Sigmoid colon (tissue), 7 donors: Measurements from ENCODE around the gene ATF6B. TPM values are rescaled to one million over a fixed set of nuclear protein-coding genes. Genes with fewer than 3 reads are reported as not detected.
A peak's percentile ranks its signal among the peaks of the same experiment; 100 is the strongest.

Source experiments
- DNase-seq: peaks from one replicate; pipeline ENCODE4 v3.0.0-alpha.2; 2019
- H3K27ac ChIP-seq, 4 donors: fragments of 200-600 bp; sonication (generic); one replicate each; pipeline ENCODE4 v1.5.1; 2016 to 2019; ENCODE audit warnings: mild to moderate bottlenecking in 1 of 4
- H3K27me3 ChIP-seq, 3 donors: fragments of 200-600 bp; sonication (generic); one replicate each; pipeline ENCODE4 v1.5.1; 2019; ENCODE audit warnings: mild to moderate bottlenecking in 1 of 3
- H3K36me3 ChIP-seq, 4 donors: fragments of 200-600 bp; sonication (generic); one replicate each; pipeline ENCODE4 v1.5.1; 2016 to 2019
- H3K4me1 ChIP-seq, 4 donors: fragments of 200-600 bp; sonication (generic); one replicate each; pipeline ENCODE4 v1.5.1; 2017 to 2019
- H3K4me3 ChIP-seq, 4 donors: fragments of 200-600 bp; sonication (generic); one replicate each; pipeline ENCODE4 v1.5.1; 2017 to 2019; ENCODE audit warnings: mild to moderate bottlenecking in 2 of 4, moderate library complexity in 1 of 4
- H3K9me3 ChIP-seq, 4 donors: fragments of 200-600 bp in 3 of 4; sonication (generic) in 3 of 4; one replicate each; pipeline versions ENCODE4 v1.5.1 to v1.6.1; 2013 to 2019
- EP300 ChIP-seq, 4 donors: sonication (generic); formaldehyde crosslinking; IDR thresholded peaks; one replicate each; pipeline ENCODE4 v1.6.1; 2017; ENCODE audit warnings: antibody characterized with exemption in 4 of 4
- POLR2A ChIP-seq, 2 donors: fragments of 450-650 bp; IDR thresholded peaks; one replicate each; pipeline ENCODE4 v1.6.1; 2016; ENCODE audit warnings: antibody characterized with exemption in 2 of 2, mild to moderate bottlenecking in 2 of 2, moderate library complexity in 2 of 2
- POLR2AphosphoS5 ChIP-seq, 4 donors: sonication (generic); formaldehyde crosslinking; IDR thresholded peaks; one replicate each; pipeline ENCODE4 v1.6.1; 2017; ENCODE audit warnings: antibody characterized with exemption in 4 of 4
- WGBS, 2 donors: extraction: QIAGEN DNeasy Blood & Tissue Kit; methylation state at CpG; one replicate each; pipeline ENCODE4 v1.1.7; 2013; 5-methylcytosine and 5-hydroxymethylcytosine counted together
- intact Hi-C: fragments of 100-400 bp; cut with DNase I; formaldehyde crosslinking; loops from one replicate; pipeline ENCODE4 v1.15.1; 2023
- polyA plus RNA-seq, 3 donors: library from polyadenylated mRNA; stranded (reverse); fragments of 200-250 nt; gene quantifications; one replicate each; pipeline ENCODE4 v1.2.3, GENCODE V29; 2013
- total RNA-seq, 4 donors: library from RNA; depleted of rRNA; stranded (reverse); fragments of >200 nt; gene quantifications; one replicate each; pipeline ENCODE4 v1.1.0, GENCODE V29; 2016
- TF ChIP-seq, protein P1 (sequence below), 4 experiments: fragments of 450-650 bp in 3 of 4; fragments of 200-600 bp in 1 of 4; IDR thresholded peaks; one replicate each; pipeline ENCODE4 v1.5.1; 2016 to 2019; ENCODE audit warnings: antibody characterized with exemption in 4 of 4, mild to moderate bottlenecking in 3 of 4, moderate library complexity in 2 of 4
- donor health status: healthy with polysubstance abuse.
- donor health status: Bipolar disorder and iron deficiency.
- donor health status: healthy.

ATF6B gene
- total and polyA plus RNA-seq, 7 donors = 10.9 to 93.6 (median 24.6) TPM

- Histone ChIP-seq H3K4me3 (peak overlapping the region; percentile 61 to 80 (median 78)), H3K27ac (peak overlapping the region; percentile 88 to 93 (median 92)), H3K36me3 (peaks cover 7 to 42% (median 10%) of the 10 kb centered on the region in 4 donors), H3K9me3 (no peaks in the 10 kb centered on the region), H3K4me1 (peaks cover 0 to 59% (median 49%) of the 10 kb centered on the region in 4 donors), H3K27me3 (no peaks in the 10 kb centered on the region)
- intact Hi-C loops = loop anchor here (1.0 to 10.0 kb wide), 3 partner anchors 23 to 108 kb away; partner anchors contain the start of gene FKBPL
- peak; percentile 78 for DNase-seq
- WGBS, 2 donors = 44 to 52% methylated on average over 35 of the region's 35 CpGs
- TF ChIP-seq POLR2AphosphoS5 (IDR thresholded peaks at IDR 0.05) (peak in 3 of 4 donors; percentile 11 to 37 (median 30)), POLR2A (IDR thresholded peaks at IDR 0.05) (no peak)
- TF ChIP-seq, protein P1, sequence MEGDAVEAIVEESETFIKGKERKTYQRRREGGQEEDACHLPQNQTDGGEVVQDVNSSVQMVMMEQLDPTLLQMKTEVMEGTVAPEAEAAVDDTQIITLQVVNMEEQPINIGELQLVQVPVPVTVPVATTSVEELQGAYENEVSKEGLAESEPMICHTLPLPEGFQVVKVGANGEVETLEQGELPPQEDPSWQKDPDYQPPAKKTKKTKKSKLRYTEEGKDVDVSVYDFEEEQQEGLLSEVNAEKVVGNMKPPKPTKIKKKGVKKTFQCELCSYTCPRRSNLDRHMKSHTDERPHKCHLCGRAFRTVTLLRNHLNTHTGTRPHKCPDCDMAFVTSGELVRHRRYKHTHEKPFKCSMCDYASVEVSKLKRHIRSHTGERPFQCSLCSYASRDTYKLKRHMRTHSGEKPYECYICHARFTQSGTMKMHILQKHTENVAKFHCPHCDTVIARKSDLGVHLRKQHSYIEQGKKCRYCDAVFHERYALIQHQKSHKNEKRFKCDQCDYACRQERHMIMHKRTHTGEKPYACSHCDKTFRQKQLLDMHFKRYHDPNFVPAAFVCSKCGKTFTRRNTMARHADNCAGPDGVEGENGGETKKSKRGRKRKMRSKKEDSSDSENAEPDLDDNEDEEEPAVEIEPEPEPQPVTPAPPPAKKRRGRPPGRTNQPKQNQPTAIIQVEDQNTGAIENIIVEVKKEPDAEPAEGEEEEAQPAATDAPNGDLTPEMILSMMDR (IDR thresholded peaks at IDR 0.05) = no peak
These were observed 24.9 kb upstream of the ATF6B start for GRCh38 chr6:32152769-32153563.

- no peaks in the 10 kb centered on the region for H3K27me3 ChIP-seq
- peaks cover 0 to 34% (median 1%) of the 10 kb centered on the region in 4 donors for H3K36me3 ChIP-seq
- H3K27ac ChIP-seq = peak within 1 kb of the TSS; percentile 88 to 93 (median 92)
- H3K4me3 ChIP-seq = peak within 1 kb of the TSS; percentile 61 to 80 (median 78)
- DNase-seq = no peak
- H3K4me1 ChIP-seq = peaks cover 0 to 59% (median 49%) of the 10 kb centered on the region in 4 donors
- no peaks in the 10 kb centered on the region for H3K9me3 ChIP-seq
- peak in 1 of 4 donors; percentile 19 for TF ChIP-seq POLR2AphosphoS5 (IDR thresholded peaks at IDR 0.05)
- TF ChIP-seq, protein P1 (IDR thresholded peaks at IDR 0.05) = no peak
- TF ChIP-seq EP300 (IDR thresholded peaks at IDR 0.05) = no peak
- intact Hi-C loops = loop anchor here (1.0 to 10.0 kb wide), 3 partner anchors 22 to 107 kb away; partner anchors contain the start of gene FKBPL
- 35 to 65% methylated on average over 18 of the region's 24 CpGs for whole genome bisulfite sequencing, 2 donors
These were observed 24.1 kb upstream of the ATF6B start, which contains the start of gene PRRT1 for GRCh38 chr6:32151863-32152768. Gene PRRT1, minus strand, starts transcription at chr6:32151939. Its CDS starts 112 bp downstream, at chr6:32151827.

DNA sequence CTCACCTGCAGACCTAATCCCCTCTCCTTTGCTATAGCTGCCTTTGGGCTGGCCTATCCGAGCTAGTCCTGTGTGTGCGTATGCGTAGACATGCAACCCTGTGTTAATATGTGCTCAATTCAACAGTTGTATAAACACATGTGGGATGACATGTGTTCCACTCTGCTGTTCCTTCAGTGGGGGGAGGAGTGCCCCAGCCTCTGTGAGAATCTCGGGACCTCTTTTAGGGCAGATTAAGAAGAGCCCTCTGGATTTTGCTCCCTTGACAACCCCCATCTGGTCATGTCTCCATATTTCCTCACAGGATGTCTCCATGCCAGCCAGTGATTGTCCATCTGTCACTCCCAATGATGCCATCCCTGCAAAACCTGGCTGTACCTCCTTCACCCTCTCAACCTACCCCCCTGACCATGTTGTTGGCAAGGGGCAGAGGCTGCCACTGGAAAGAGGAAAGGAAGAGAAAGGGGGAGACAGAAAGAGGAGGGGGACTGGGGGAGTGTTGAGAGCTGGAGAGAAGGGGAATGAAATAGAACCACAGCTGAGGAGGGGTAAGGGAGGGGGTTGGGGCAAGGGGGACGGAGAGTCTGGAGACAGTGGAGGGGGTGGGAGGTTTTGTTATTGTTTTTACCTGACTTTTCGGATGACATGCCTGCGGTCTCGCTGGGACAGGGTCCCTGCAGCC is 23.3 kb upstream of the ATF6B start:
- H3K27me3 ChIP-seq = no peaks in the 10 kb centered on the region
- no peak for DNase-seq
- peak overlapping the region; percentile 88 to 93 (median 92) for H3K27ac ChIP-seq
- no peaks in the 10 kb centered on the region for H3K9me3 ChIP-seq
- WGBS, 2 donors = 54 to 69% methylated on average over 8 of the region's 8 CpGs
- intact Hi-C loops = loop anchor here (5.0 to 10.0 kb wide), 2 partner anchors 46 to 107 kb away; no protein-coding TSS in a partner anchor
- TF ChIP-seq POLR2AphosphoS5 (IDR thresholded peaks at IDR 0.05) = peak in 1 of 4 donors; percentile 51
- TF ChIP-seq EP300 (IDR thresholded peaks at IDR 0.05) = no peak
- H3K4me1 ChIP-seq = peaks cover 0 to 58% (median 49%) of the 10 kb centered on the region in 4 donors
- peaks cover 0 to 26% (median 0%) of the 10 kb centered on the region in 4 donors for H3K36me3 ChIP-seq
- peak overlapping the region; percentile 61 to 80 (median 78) for H3K4me3 ChIP-seq

DNA sequence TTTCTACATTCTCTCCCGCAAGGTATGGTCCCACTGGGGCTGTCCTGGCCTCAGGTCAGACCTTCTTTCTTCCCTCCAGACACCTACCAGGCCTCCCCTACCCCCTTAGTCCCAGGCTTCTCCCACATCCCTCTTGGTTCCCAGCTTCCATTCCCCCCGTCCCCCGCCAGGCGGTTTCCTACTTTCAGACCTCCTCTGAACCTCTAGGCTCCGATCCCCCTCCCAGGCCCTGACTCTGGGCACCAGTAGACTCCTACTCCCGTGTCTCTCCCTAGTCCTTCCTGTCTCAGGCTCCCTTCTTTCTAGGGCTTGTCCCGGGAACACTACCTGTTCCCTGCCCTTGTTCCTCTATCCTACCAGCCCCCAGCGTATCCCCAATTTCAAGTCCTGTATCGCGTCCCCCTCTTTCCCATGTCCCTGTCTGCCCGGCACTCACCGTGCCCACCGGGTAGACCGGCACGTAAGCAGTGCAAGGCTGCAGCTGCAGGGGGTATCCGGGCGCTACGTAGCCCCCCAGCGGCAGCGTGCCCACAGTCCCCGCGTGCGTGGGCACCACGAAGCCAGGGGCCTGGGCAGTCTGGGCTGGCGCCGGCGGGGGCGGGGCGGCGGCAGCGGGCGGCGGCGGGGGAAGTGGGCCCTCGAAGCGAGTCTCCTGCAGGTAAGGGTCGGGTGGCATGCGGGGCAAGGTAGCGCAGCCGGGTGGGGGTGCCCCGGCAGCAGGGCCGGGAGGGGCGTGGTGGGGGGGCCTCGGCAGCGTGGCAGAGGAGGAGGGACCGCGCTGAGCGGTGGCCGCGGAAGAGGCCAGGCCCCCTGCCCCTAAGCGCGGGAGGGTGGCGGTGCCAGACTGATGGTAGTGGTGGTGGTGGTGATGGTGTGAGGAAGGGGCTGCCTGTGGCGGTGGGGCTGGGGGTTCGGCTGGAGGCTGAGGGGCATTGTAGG is 22.2 kb upstream of the ATF6B start:
- WGBS, 2 donors = 51 to 78% methylated on average over 55 of the region's 55 CpGs
- H3K27ac ChIP-seq = peak overlapping the region in 3 of 4 donors; percentile 92 to 93 (median 93)
- no peaks in the 10 kb centered on the region for H3K9me3 ChIP-seq
- H3K27me3 ChIP-seq = no peaks in the 10 kb centered on the region
- intact Hi-C loops = loop anchor here (5.0 to 10.0 kb wide), 2 partner anchors 47 to 105 kb away; no protein-coding TSS in a partner anchor
- no peak for TF ChIP-seq POLR2AphosphoS5 (IDR thresholded peaks at IDR 0.05)
- no peak for TF ChIP-seq POLR2A (IDR thresholded peaks at IDR 0.05)
- no peak for TF ChIP-seq EP300 (IDR thresholded peaks at IDR 0.05)
- TF ChIP-seq, protein P1 (IDR thresholded peaks at IDR 0.05) = no peak
- H3K36me3 ChIP-seq = peaks cover 0 to 18% (median 0%) of the 10 kb centered on the region in 4 donors
- no peak for DNase-seq
- peak overlapping the region; percentile 61 to 80 (median 78) for H3K4me3 ChIP-seq
- H3K4me1 ChIP-seq = peaks cover 0 to 47% (median 40%) of the 10 kb centered on the region in 4 donors
